ENCODE data around the gene DNAL1. TPM values are rescaled to one million over a fixed set of nuclear protein-coding genes. Genes with fewer than 3 reads are reported as not detected.

The DNAL1 gene
- total and polyA plus RNA-seq, 9 of the 15 experiments (the other 6 are each of a cell fraction or from before 2014, with no cell fraction given): 1.6 to 11.7 (median 4.8) TPM

- TF ChIP-seq ATF3 (IDR thresholded peaks at IDR 0.05) (no peak), ATF3 (CRISPR knock-in tag; conservative IDR thresholded peaks at IDR 0.05) (no peak), HBP1 (CRISPR knock-in tag; IDR thresholded peaks at IDR 0.05) (no peak), TCFL5 (CRISPR knock-in tag; conservative IDR thresholded peaks at IDR 0.05) (no peak), CAMTA2 (CRISPR knock-in tag; conservative IDR thresholded peaks at IDR 0.05) (no peak), HNRNPL (IDR thresholded peaks at IDR 0.05; ENCODE audit: low read depth, low read length) (no peak), GABPB1 (CRISPR knock-in tag; IDR thresholded peaks at IDR 0.05) (no peak), ZNF75A (CRISPR knock-in tag; IDR thresholded peaks at IDR 0.05) (no peak)
These were observed 51.2 kb downstream of the DNAL1 start (continued) for GRCh38 chr14:73695997-73696396.

Data from K562 (cell line).